Stomach (tissue), 9 donors: ENCODE data around the gene TRAF3IP3. TPM values are rescaled to one million over a fixed set of nuclear protein-coding genes. Genes with fewer than 3 reads are reported as not detected.

ENCODE experiments used
- DNase-seq, 2 donors: peaks; one replicate each; pipeline versions ENCODE4 v3.0.0 to v3.0.0-alpha.2; 2013 to 2019
- H3K27ac ChIP-seq, 5 donors: fragments of 200-600 bp in 4 of 5; sonication (generic) in 4 of 5; one replicate each; pipeline ENCODE4 v1.5.1; 2013 to 2019; ENCODE audit warnings: mild to moderate bottlenecking in 1 of 5, moderate library complexity in 1 of 5
- H3K27me3 ChIP-seq, 3 donors: fragments of 200-600 bp; sonication (generic); one replicate each; pipeline ENCODE4 v1.5.1; 2017 to 2019; ENCODE audit warnings: mixed run types in 1 of 3
- H3K36me3 ChIP-seq, 4 donors: fragments of 200-600 bp; sonication (generic); 1 replicate in 3 of 4; 2 replicates in 1 of 4; pipeline ENCODE4 v1.5.1; 2016 to 2019
- H3K4me1 ChIP-seq, 4 donors: fragments of 200-600 bp; sonication (generic); one replicate each; pipeline ENCODE4 v1.5.1; 2016 to 2019
- H3K4me3 ChIP-seq, 4 donors: fragments of 200-600 bp; sonication (generic) in 3 of 4; one replicate each; pipeline ENCODE4 v1.5.1; 2016 to 2019; ENCODE audit warnings: mild to moderate bottlenecking in 1 of 4
- H3K9me3 ChIP-seq, 4 donors: fragments of 200-600 bp; sonication (generic); one replicate each; pipeline ENCODE4 v1.5.1; 2016 to 2019
- CTCF ChIP-seq, 7 experiments: fragments of 450-650 bp in 4 of 7; fragments of 200-600 bp in 3 of 7; sonication (generic) in 3 of 7; IDR thresholded peaks; one replicate each; pipeline ENCODE4 v1.5.1; 2016 to 2019; ENCODE audit warnings: antibody characterized with exemption in 7 of 7, control low read depth in 2 of 7, mild to moderate bottlenecking in 1 of 7
- EP300 ChIP-seq: sonication (generic); formaldehyde crosslinking; IDR thresholded peaks from one replicate; pipeline ENCODE4 v1.6.1; 2017; ENCODE audit warnings: antibody characterized with exemption
- POLR2A ChIP-seq, 4 donors: fragments of 450-650 bp; IDR thresholded peaks; one replicate each; pipeline ENCODE4 v1.6.1; 2016; ENCODE audit warnings: antibody characterized with exemption in 4 of 4, control low read depth in 2 of 4, mild to moderate bottlenecking in 1 of 4, moderate library complexity in 1 of 4
- POLR2AphosphoS5 ChIP-seq, 3 donors: sonication (generic); formaldehyde crosslinking; IDR thresholded peaks; one replicate each; pipeline ENCODE4 v1.6.1; 2016; ENCODE audit warnings: antibody characterized with exemption in 3 of 3
- WGBS, 5 donors: extraction: QIAGEN DNeasy Blood & Tissue Kit in 3 of 5; methylation state at CpG; one replicate each; pipeline versions ENCODE4 v1.1.5 to v1.1.7; 2013 to 2018; 5-methylcytosine and 5-hydroxymethylcytosine counted together
- intact Hi-C: fragments of 100-400 bp; cut with DNase I; formaldehyde crosslinking; loops from one replicate; pipeline ENCODE4 v1.15.1; 2023; ENCODE audit warnings: low total_unique reads
- polyA plus RNA-seq, 3 donors: library from polyadenylated mRNA; stranded (reverse); fragments of 200-250 nt; gene quantifications; one replicate each; pipeline ENCODE4 v1.2.3, GENCODE V29; 2013
- total RNA-seq, 5 donors: library from RNA; depleted of rRNA; stranded (reverse); fragments of >200 nt; gene quantifications; one replicate each; pipeline versions ENCODE4 v1.1.0 to v1.2.3, GENCODE V29; 2014 to 2016
- donor health status: healthy with polysubstance abuse.
- donor health status: Bipolar disorder and iron deficiency.
- donor health status: healthy.

Gene TRAF3IP3
- total and polyA plus RNA-seq, 8 donors, result 2.2 to 9.6 (median 3.3) TPM; not detected in 1

DNA sequence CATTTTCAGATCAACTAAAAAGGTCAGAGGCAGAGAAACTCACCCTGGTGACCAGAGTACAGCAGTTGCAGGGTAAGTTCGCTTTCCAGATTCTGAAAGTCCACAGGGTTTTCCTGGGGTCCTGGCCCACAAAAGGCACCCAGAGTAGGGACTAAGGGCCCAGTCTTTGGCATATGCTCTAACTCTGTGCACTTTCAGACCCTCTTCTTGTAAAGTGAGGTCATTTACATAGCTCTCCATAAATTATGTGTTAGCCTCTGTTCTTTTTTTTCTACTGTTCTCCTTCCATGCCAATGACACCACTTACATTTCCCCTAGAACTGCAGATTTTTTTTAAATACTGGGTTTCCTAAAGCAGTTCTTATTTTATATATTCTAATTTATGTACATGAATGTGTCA lies 22.2 kb downstream of the TRAF3IP3 start:
- Histone ChIP-seq H3K9me3 (no peaks in the 10 kb centered on the region), H3K36me3 (peaks cover 0 to 34% (median 25%) of the 10 kb centered on the region in 4 donors), H3K4me3 (no peak overlapping the region), H3K27ac (no peak overlapping the region), H3K4me1 (peaks cover under 1 to 5% (median 2%) of the 10 kb centered on the region in 4 donors), H3K27me3 (no peaks in the 10 kb centered on the region)
- 94 to 100% (median 100%) methylated on average over 1 of the region's 1 CpG for WGBS, 5 donors
- TF ChIP-seq CTCF (IDR thresholded peaks at IDR 0.05), result no peak
- TF ChIP-seq EP300, result no peak
- TF ChIP-seq POLR2AphosphoS5 (IDR thresholded peaks at IDR 0.05), result no peak
- no peak for TF ChIP-seq POLR2A (IDR thresholded peaks at IDR 0.05)
- DNase-seq, result no peak
- intact Hi-C loops, result no loop called here

DNA sequence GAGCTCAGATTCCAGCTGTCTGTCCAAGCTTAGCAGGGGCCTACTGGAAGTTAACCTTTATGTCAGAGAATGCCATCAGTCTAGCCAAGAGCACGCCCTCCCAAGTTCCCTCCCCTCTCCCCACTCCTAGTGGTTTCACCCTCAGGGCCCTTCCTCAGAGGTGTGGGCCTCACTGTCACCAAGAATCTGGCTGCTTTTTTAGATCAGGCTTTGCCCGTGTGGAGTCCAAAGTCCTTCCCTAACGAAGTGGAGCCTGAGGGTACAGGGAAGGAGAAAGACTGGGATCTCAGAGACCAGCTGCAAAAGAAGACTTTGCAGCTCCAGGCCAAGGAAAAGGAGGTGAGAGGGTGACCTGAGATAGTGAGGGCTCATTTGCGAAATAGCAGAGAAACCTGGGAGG lies 24.4 kb downstream of the TRAF3IP3 start:
- H3K27ac ChIP-seq, result no peak overlapping the region

DNA sequence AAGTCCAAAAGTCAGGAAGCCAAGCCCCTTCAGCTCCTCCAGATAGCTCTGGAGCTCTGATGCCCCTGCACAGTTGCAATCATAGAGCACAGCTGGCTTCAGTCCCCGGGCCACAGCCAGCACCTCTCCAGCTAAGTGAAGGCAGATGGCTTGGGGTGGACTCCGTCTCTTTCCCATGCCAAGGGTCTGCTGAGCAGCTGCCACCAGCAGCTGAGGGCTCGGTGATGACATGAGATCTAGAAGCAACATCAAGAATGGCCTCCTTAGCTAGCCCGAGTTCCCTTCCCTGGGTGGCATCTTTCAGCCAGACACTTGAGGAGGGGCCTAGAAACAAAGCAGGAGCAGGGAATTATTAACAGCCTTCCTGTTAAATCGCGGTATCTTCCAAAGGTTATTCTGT lies 27.5 kb downstream of the TRAF3IP3 start:
- TF ChIP-seq CTCF (IDR thresholded peaks at IDR 0.05) (no peak), POLR2A (IDR thresholded peaks at IDR 0.05) (no peak), EP300 (no peak), POLR2AphosphoS5 (IDR thresholded peaks at IDR 0.05) (no peak)
- H3K36me3 ChIP-seq, result peaks cover 0 to 17% (median 10%) of the 10 kb centered on the region in 4 donors
- H3K4me1 ChIP-seq, result peaks cover 35 to 53% (median 45%) of the 10 kb centered on the region in 4 donors
- 57 to 68% (median 61%) methylated on average over 4 to 6 of the region's 6 CpGs for WGBS, 5 donors
- no peak overlapping the region for H3K27ac ChIP-seq
- peak overlapping the region; percentile 50 to 68 (median 60) for H3K4me3 ChIP-seq
- DNase-seq, result no peak
- no peaks in the 10 kb centered on the region for H3K9me3 ChIP-seq
- no peaks in the 10 kb centered on the region for H3K27me3 ChIP-seq
- intact Hi-C loops, result no loop called here

More for the DNA sequence above, 24.4 kb downstream of the TRAF3IP3 start:
- WGBS, 5 donors, result 40 to 64% (median 51%) methylated on average over 4 of the region's 4 CpGs
- H3K4me1 ChIP-seq, result peaks cover 12 to 22% (median 16%) of the 10 kb centered on the region in 4 donors
- H3K27me3 ChIP-seq, result no peaks in the 10 kb centered on the region
- DNase-seq, result peak in 1 of 2 donors; percentile 54
- peaks cover 0 to 34% (median 23%) of the 10 kb centered on the region in 4 donors for H3K36me3 ChIP-seq
- intact Hi-C loops, result no loop called here
- no peak for TF ChIP-seq EP300
- no peak for TF ChIP-seq POLR2AphosphoS5 (IDR thresholded peaks at IDR 0.05)
- no peak for TF ChIP-seq POLR2A (IDR thresholded peaks at IDR 0.05)
- no peak for TF ChIP-seq CTCF (IDR thresholded peaks at IDR 0.05)
- H3K4me3 ChIP-seq, result no peak overlapping the region
- H3K9me3 ChIP-seq, result no peaks in the 10 kb centered on the region

GRCh38 chr1:209784265-209785169 lies 28.7 kb downstream of the TRAF3IP3 start, which contains the start of gene C1orf74:
Gene C1orf74 (minus strand): TSS chr1:209784559. CDS start chr1:209783634, 925 bp downstream.
- intact Hi-C loops, result no loop called here
- H3K36me3 ChIP-seq, result peaks cover 0 to 23% (median 14%) of the 10 kb centered on the region in 4 donors

More at GRCh38 chr1:209784265-209785169, 28.7 kb downstream of the TRAF3IP3 start, which contains the start of gene C1orf74:
- H3K27me3 ChIP-seq, result no peaks in the 10 kb centered on the region
- 2 to 5% (median 3%) methylated on average over 38 to 48 of the region's 48 CpGs for WGBS, 5 donors
- peak within 1 kb of the TSS; percentile 50 to 68 (median 60) for H3K4me3 ChIP-seq
- TF ChIP-seq CTCF (IDR thresholded peaks at IDR 0.05) (peak in 1 of 7 experiments; percentile 11), EP300 (no peak), POLR2A (IDR thresholded peaks at IDR 0.05) (peak in 2 of 4 donors; percentile 24 to 32), POLR2AphosphoS5 (IDR thresholded peaks at IDR 0.05) (peak; percentile 80 to 99 (median 93))
- peak; percentile 99 for DNase-seq
- H3K9me3 ChIP-seq, result no peaks in the 10 kb centered on the region
- H3K27ac ChIP-seq, result peak within 1 kb of the TSS; percentile 82 to 93 (median 89)
- H3K4me1 ChIP-seq, result peaks cover 35 to 56% (median 49%) of the 10 kb centered on the region in 4 donors
